Thoracic aorta (tissue), 2 donors: ENCODE measurements around the gene CYREN. TPM values are rescaled to one million over a fixed set of nuclear protein-coding genes. Genes with fewer than 3 reads are reported as not detected.

Source experiments
- ATAC-seq: fragments of 150-250 bp; one replicate; pipeline ENCODE4 v1.8.0; 2017; ENCODE audit warnings: low read depth; ENCODE audit not compliant: insufficient number of reproducible peaks, low FRiP score
- DNase-seq: peaks from one replicate; pipeline ENCODE4 v3.0.0-alpha.2; 2020; ENCODE audit warnings: low spot score
- H3K27ac ChIP-seq, 2 donors: fragments of 200-600 bp; sonication (generic); 1 replicate in 1 of 2; 2 replicates in 1 of 2; pipeline ENCODE4 v1.5.1; 2016; ENCODE audit warnings: mild to moderate bottlenecking in 2 of 2, moderate library complexity in 2 of 2
- H3K27me3 ChIP-seq: fragments of 200-600 bp; sonication (generic); replicated peaks from 2 replicates; pipeline ENCODE4 v1.6.0; 2016; ENCODE audit warnings: mild to moderate bottlenecking; ENCODE audit not compliant: insufficient read depth
- H3K36me3 ChIP-seq: fragments of 200-600 bp; sonication (generic); one replicate; pipeline ENCODE4 v1.5.1; 2016
- H3K4me1 ChIP-seq, 2 donors: fragments of 200-600 bp; sonication (generic); 1 replicate in 1 of 2; 2 replicates in 1 of 2; pipeline versions ENCODE4 v1.5.1 to v1.6.0; 2016; ENCODE audit warnings: low read depth in 2 of 2, mild to moderate bottlenecking in 1 of 2; ENCODE audit not compliant: control insufficient read depth in 1 of 2
- H3K4me3 ChIP-seq: fragments of 200-600 bp; sonication (generic); 2 replicates; pipeline ENCODE4 v1.5.1; 2016; ENCODE audit warnings: mild to moderate bottlenecking
- H3K9me3 ChIP-seq: fragments of 200-600 bp; sonication (generic); 2 replicates; pipeline ENCODE4 v1.5.1; 2016
- CTCF ChIP-seq: fragments of 200-600 bp; sonication (generic); IDR thresholded peaks from one replicate; pipeline ENCODE4 v1.5.1; 2019; ENCODE audit warnings: antibody characterized with exemption
- total RNA-seq, 2 donors: library from RNA; depleted of rRNA; stranded (reverse); fragments of >200 nt; gene quantifications; one replicate each; pipeline versions ENCODE4 v1.1.0 to v1.2.3, GENCODE V29; 2016

Gene CYREN
- total RNA-seq, 2 donors from 2014 or later, result 37.6 to 54.1 TPM

- Histone ChIP-seq H3K36me3 (peaks cover 52% of the 10 kb centered on the region), H3K4me3 (no peak overlapping the region), H3K9me3 (no peaks in the 10 kb centered on the region), H3K27me3 (no peaks in the 10 kb centered on the region), H3K27ac (no peak overlapping the region), H3K4me1 (no peaks in the 10 kb centered on the region)
- ATAC-seq (no peak), DNase-seq (no peak)
- no peak for TF ChIP-seq CTCF
These were observed 19.5 kb upstream of the CYREN start for GRCh38 chr7:135189961-135190360.

GRCh38 chr7:135189221-135189662 lies 18.7 kb upstream of the CYREN start:
- no peak for TF ChIP-seq CTCF
- DNase-seq (no peak), ATAC-seq (no peak)
- Histone ChIP-seq H3K9me3 (no peaks in the 10 kb centered on the region), H3K36me3 (peaks cover 53% of the 10 kb centered on the region), H3K27ac (no peak overlapping the region), H3K27me3 (no peaks in the 10 kb centered on the region), H3K4me1 (no peaks in the 10 kb centered on the region), H3K4me3 (no peak overlapping the region)

- no peaks in the 10 kb centered on the region for H3K27me3 ChIP-seq
- no peaks in the 10 kb centered on the region for H3K9me3 ChIP-seq
- no peak for TF ChIP-seq CTCF
- H3K27ac ChIP-seq, result no peak overlapping the region
- no peaks in the 10 kb centered on the region for H3K4me1 ChIP-seq
- H3K36me3 ChIP-seq, result peaks cover 59% of the 10 kb centered on the region
- no peak overlapping the region for H3K4me3 ChIP-seq
- DNase-seq, result no peak
- no peak for ATAC-seq
These were observed 17.9 kb upstream of the CYREN start for GRCh38 chr7:135188298-135188984.

GRCh38 chr7:135186841-135187253 lies 16.3 kb upstream of the CYREN start:
- DNase-seq, result no peak
- Histone ChIP-seq H3K27ac (no peak overlapping the region), H3K4me3 (no peak overlapping the region), H3K4me1 (no peaks in the 10 kb centered on the region), H3K9me3 (peaks cover 10% of the 10 kb centered on the region), H3K27me3 (no peaks in the 10 kb centered on the region), H3K36me3 (peaks cover 56% of the 10 kb centered on the region)
- ATAC-seq, result no peak
- no peak for TF ChIP-seq CTCF

- Histone ChIP-seq H3K4me1 (no peaks in the 10 kb centered on the region), H3K9me3 (peaks cover 16% of the 10 kb centered on the region), H3K27me3 (no peaks in the 10 kb centered on the region), H3K36me3 (peaks cover 56% of the 10 kb centered on the region), H3K4me3 (no peak overlapping the region), H3K27ac (no peak overlapping the region)
- DNase-seq (no peak), ATAC-seq (no peak)
- TF ChIP-seq CTCF, result no peak
These were observed 15.7 kb upstream of the CYREN start for GRCh38 chr7:135186261-135186540.
